OCI-LY1 (cell line): ENCODE measurements around the gene TAX1BP3.

Experiments used
- EZH2 ChIP-seq: fragments of 200-600 bp; sonication (generic), shearing (Covaris generic); IDR thresholded peaks from 2 replicates; pipeline ENCODE4 v1.8.0; 2017; ENCODE audit warnings: borderline replicate concordance, mixed run types, mild to moderate bottlenecking, antibody characterized with exemption, low read length, moderate library complexity, mixed read lengths
- TF ChIP-seq, protein P1 (sequence below): fragments of 200-600 bp; sonication (generic), shearing (Covaris generic); IDR thresholded peaks from 2 replicates; pipeline ENCODE4 v1.5.1; 2017; ENCODE audit warnings: mild to moderate bottlenecking, antibody characterized with exemption, low read length, moderate library complexity, mixed read lengths

DNA sequence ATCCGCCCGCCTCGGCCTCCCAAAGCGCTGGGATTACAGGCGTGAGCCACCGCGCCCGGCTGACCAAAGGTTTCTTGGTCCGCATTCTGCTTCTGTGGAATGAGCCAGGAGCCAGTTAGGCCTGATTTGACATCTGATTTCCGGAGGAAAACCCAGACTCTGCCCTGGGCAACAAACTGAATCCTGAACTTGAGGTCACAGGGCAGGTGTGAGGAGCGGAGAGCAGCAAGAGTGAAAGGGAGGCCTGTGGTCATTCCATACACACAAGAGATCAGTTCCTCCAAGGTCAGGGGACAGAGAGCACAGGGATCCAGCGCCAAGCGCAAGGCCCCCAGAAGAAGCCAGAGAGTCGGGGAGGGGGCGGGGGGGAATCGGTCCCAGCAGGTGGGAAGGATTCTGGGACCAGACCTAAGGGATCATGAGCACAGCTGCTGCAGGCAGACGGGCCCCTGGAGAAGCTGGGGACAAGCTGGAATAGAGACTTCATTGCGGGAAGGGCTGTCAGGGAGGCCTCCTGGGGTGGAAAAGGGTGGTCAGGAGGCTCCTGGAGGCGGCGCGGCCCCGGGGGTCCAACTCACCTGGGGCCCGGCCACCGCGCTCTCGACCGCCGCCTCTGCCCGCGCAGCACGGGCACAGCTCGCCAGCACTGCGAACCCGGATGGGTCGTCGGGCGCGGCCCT, 32.8 kb downstream of the TAX1BP3 start:
- TF ChIP-seq, protein P1, sequence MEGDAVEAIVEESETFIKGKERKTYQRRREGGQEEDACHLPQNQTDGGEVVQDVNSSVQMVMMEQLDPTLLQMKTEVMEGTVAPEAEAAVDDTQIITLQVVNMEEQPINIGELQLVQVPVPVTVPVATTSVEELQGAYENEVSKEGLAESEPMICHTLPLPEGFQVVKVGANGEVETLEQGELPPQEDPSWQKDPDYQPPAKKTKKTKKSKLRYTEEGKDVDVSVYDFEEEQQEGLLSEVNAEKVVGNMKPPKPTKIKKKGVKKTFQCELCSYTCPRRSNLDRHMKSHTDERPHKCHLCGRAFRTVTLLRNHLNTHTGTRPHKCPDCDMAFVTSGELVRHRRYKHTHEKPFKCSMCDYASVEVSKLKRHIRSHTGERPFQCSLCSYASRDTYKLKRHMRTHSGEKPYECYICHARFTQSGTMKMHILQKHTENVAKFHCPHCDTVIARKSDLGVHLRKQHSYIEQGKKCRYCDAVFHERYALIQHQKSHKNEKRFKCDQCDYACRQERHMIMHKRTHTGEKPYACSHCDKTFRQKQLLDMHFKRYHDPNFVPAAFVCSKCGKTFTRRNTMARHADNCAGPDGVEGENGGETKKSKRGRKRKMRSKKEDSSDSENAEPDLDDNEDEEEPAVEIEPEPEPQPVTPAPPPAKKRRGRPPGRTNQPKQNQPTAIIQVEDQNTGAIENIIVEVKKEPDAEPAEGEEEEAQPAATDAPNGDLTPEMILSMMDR: no peak
- no peak for TF ChIP-seq EZH2
